Activated T-helper 17 cell treated with anti-CD3 and anti-CD28 coated beads, Interleukin-2, amount 50 U/mL, for 72 hours (primary cell): ENCODE data around the gene NEU2. TPM values are rescaled to one million over a fixed set of nuclear protein-coding genes. Genes with fewer than 3 reads are reported as not detected.

ENCODE experiments used
- ATAC-seq: fragments of 150-1000 bp; cut with Tn5 transposase; replicated peaks from 2 replicates; pipeline ENCODE4 v1.10.0; 2021; ENCODE audit warnings: mild to moderate bottlenecking, moderate library complexity
- H3K27ac Mint-ChIP-seq: one replicate; pipeline ENCODE4 v1.8.0; 2022; ENCODE audit warnings: mixed read lengths
- H3K27me3 Mint-ChIP-seq: one replicate; pipeline ENCODE4 v1.8.0; 2022; ENCODE audit warnings: mixed read lengths
- H3K36me3 Mint-ChIP-seq: one replicate; pipeline ENCODE4 v1.8.0; 2022; ENCODE audit warnings: low read depth, mild to moderate bottlenecking, mixed read lengths
- H3K4me1 Mint-ChIP-seq: one replicate; pipeline ENCODE4 v1.8.0; 2022; ENCODE audit warnings: mixed read lengths
- H3K4me3 Mint-ChIP-seq: one replicate; pipeline ENCODE4 v1.8.0; 2022; ENCODE audit warnings: mild to moderate bottlenecking, mixed read lengths
- H3K9me3 Mint-ChIP-seq: one replicate; pipeline ENCODE4 v1.8.0; 2022; ENCODE audit warnings: mixed read lengths
- total RNA-seq, 2 donors: library from RNA; stranded (reverse); gene quantifications; one replicate each; pipeline ENCODE4 v1.2.3, GENCODE V29; 2022

The NEU2 gene
- total RNA-seq, 2 donors from 2014 or later = not detected

DNA sequence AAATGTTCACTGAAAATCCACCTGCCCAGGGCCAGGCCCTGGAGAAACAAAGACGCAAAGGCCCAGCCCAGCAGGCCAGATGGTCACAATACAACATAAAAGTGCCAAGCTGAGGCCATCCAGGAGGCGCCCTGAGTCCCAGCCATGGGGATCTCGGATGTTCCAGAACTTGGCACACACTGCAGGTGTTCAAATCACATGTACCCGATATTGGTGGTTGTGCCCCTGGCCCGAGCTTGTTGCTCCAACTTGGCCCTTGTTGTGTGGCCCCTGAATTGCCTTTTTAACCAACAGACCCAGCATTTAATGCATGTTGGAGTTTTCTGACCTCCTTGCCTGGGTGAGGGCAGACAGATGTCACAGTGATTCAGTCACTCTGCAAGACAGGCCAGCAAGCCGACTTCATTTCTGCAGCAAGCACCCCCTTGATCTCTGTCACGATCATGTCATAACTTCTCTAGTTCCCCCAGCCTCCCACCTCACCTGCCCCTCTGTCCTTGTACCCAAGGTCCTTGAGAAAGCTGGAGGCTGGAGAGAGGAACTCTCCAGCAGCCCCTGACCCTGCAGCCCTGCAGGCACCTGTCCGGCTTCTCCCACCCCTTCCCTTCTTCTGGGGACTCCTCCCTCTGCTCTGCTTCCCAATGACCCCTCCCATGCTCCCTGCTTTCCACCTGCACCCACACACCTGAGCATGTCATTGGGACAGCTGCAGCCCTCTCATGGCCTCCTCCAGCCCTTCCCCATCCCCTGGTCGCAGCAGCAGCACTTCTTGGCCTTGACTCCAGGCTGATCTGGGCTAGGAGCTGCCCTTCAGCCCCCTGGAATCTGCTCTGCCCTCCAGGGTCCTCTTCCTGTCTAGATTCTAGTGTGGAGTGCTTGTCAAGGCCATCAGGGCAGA lies 28.6 kb upstream of the NEU2 start:
- no peak for ATAC-seq
- no peaks in the 10 kb centered on the region for H3K4me1 Mint-ChIP-seq
- H3K4me3 Mint-ChIP-seq = no peak overlapping the region
- H3K27me3 Mint-ChIP-seq = peaks cover 11% of the 10 kb centered on the region
- no peaks in the 10 kb centered on the region for H3K9me3 Mint-ChIP-seq
- H3K36me3 Mint-ChIP-seq = no peaks in the 10 kb centered on the region
- no peak overlapping the region for H3K27ac Mint-ChIP-seq

DNA sequence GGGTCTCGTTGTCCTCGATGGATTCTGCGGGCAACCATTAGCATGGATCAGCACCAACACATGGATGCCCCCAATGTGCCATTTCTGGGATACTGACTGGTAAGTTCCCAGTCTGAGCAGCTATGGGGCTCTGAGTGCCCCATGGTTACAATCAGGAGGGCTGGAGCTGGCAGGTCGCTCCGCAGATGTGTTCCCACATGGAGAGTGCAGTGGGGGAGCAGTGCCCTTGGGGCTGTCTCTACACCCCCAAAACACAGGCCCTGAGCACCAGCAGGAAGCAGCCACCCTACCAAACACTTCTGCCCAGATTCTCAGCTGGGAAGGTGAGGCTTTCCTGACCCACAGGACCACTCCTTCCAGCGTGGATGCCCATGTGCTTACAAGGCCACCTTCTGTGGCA lies 27.4 kb upstream of the NEU2 start:
- no peaks in the 10 kb centered on the region for H3K4me1 Mint-ChIP-seq
- no peaks in the 10 kb centered on the region for H3K9me3 Mint-ChIP-seq
- H3K36me3 Mint-ChIP-seq = no peaks in the 10 kb centered on the region
- no peak for ATAC-seq
- H3K4me3 Mint-ChIP-seq = no peak overlapping the region
- peaks cover 11% of the 10 kb centered on the region for H3K27me3 Mint-ChIP-seq
- no peak overlapping the region for H3K27ac Mint-ChIP-seq

DNA sequence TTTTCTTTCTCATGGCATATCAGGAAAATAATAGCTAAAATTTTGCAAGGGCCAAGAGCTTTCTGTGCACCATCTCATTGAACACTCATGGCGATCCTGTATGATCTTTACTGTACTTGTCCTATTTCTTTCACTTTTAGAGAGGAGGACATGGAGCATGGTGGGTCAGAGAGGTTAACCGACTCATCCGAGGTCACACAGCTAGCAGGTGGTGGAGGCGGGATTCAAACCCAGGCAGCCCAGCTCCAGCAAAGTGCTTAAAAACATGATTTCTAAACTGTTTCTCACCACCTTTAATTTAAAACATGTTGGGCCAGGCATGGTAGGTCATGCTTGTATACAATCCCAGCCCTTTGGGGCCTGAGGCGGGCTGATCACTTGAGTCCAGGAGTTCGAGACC lies 25.8 kb upstream of the NEU2 start:
- Mint-ChIP-seq H3K4me1 (no peaks in the 10 kb centered on the region), H3K36me3 (no peaks in the 10 kb centered on the region), H3K27ac (no peak overlapping the region), H3K27me3 (peaks cover 11% of the 10 kb centered on the region), H3K9me3 (no peaks in the 10 kb centered on the region), H3K4me3 (no peak overlapping the region)
- ATAC-seq = no peak

DNA sequence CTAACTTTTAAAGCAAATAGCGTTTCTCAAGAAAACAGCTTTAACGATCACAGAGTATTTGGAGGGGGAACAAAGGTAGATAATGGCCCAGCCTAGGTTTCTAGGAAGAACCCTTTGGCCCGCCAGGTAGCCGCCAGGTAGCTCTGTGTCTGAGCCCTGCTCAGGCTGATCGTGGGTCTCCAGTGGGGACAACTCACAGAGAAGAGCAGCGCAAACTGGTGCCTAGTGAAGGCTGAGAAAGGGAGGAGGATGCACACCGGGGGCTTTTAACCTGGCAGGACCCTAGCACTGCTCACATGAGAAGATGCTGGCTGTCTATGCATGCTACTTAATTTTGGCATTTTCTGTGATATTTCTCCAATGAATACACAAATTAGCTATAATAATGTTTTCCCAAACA lies 25.2 kb upstream of the NEU2 start:
- Mint-ChIP-seq H3K4me3 (no peak overlapping the region), H3K27me3 (peaks cover 11% of the 10 kb centered on the region), H3K9me3 (no peaks in the 10 kb centered on the region), H3K36me3 (no peaks in the 10 kb centered on the region), H3K4me1 (no peaks in the 10 kb centered on the region), H3K27ac (no peak overlapping the region)
- ATAC-seq = no peak

DNA sequence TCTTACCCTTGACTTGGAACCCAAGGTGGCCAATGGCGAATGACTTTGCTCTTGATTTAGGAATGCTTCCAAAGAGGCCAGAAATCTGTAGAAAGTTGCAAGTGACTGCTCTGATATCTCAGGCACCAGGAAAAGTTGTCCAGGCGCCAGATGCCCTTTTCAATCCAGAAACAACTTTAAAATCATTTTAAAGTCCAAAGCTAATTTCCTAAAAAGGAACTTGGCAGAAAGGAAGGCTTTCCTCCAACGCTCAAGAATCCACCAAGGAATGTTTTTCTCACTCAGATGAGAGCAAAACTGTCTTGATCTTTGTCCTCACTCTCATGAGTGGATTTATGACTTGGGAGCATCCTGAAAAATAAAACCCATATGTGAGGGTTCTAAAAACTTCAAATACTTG lies 24.7 kb upstream of the NEU2 start:
- Mint-ChIP-seq H3K9me3 (no peaks in the 10 kb centered on the region), H3K27me3 (peaks cover 11% of the 10 kb centered on the region), H3K4me1 (no peaks in the 10 kb centered on the region), H3K4me3 (no peak overlapping the region), H3K27ac (no peak overlapping the region), H3K36me3 (no peaks in the 10 kb centered on the region)
- ATAC-seq = no peak

DNA sequence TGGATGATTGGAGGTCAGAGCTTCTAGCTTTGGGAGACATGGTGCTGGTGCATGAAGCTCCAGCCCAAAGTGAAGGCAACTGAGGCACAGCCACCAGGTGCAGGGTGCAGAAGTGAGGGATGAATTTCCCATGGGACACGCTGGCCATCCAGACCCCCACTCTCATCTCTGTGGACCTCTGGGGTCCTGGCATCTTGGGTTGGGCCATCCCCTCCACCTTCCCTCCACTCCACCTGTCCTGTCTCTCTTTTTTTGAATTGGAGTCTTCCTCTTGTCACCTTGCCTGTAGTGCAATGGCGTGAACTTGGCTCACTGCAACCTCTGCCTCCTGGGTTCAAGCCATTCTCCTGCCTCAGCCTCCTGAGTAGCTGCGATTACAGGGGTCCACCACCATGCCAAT lies 22.8 kb upstream of the NEU2 start:
- Mint-ChIP-seq H3K36me3 (no peaks in the 10 kb centered on the region), H3K4me3 (no peak overlapping the region), H3K4me1 (no peaks in the 10 kb centered on the region), H3K9me3 (no peaks in the 10 kb centered on the region), H3K27me3 (peaks cover 8% of the 10 kb centered on the region), H3K27ac (no peak overlapping the region)
- ATAC-seq = no peak

DNA sequence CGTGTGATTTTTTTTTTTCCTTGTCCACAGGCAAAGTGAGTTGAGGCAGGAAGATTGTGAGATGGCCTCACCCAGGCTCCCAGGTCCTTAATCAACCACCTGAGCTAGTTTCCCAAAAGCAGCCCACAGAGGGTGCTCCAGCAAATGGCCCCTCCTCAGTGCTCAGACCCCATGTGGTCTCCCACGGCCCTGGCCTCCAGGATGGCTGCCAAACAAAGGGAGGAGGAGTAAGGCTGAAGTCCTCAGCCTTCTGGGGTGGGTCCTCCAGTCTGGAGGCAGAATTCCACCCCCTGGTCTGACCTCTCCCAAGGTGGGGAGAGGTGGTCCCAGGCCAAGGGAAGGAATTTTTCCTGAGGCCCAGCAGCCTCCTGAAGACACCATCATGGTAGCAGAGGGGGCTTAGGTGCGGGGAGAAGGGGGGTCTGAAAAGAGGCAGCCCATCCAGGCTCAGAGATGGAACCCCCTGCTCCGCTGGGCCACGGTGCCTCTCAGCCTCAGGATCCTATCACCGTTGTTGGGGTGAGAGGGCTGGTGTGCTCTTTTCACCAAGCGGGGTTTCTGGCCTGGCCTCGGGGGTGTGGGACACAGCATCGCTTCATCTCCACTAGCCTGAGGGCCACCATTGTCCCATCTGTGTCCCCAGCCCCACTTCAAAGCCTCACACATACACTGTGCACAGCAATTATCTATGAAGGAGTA lies 21.8 kb upstream of the NEU2 start:
- no peaks in the 10 kb centered on the region for H3K36me3 Mint-ChIP-seq
- H3K27ac Mint-ChIP-seq = no peak overlapping the region
- no peaks in the 10 kb centered on the region for H3K9me3 Mint-ChIP-seq
- H3K4me1 Mint-ChIP-seq = no peaks in the 10 kb centered on the region
- H3K27me3 Mint-ChIP-seq = no peaks in the 10 kb centered on the region
- no peak for ATAC-seq
- H3K4me3 Mint-ChIP-seq = no peak overlapping the region

DNA sequence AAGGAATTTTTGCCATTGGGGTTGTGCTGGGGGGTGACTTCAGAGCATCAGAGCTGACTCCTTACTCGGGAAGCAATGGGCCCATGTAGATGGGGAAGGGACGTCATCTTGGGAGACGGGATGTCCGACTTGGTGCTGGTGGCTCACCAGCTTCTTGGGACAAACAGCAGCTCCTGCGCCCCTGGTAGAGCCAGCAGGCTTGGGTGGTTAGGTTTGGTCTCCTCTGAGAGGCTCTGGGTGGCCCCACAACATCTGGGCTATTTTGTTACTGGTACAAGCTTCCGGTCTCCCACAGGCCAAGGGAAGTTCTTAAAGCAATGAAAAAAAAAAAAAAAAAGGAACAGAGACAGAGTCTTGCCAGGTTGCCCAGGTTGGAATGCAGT lies 21.2 kb upstream of the NEU2 start:
- H3K9me3 Mint-ChIP-seq = no peaks in the 10 kb centered on the region
- H3K27ac Mint-ChIP-seq = no peak overlapping the region
- no peaks in the 10 kb centered on the region for H3K4me1 Mint-ChIP-seq
- H3K4me3 Mint-ChIP-seq = no peak overlapping the region
- no peak for ATAC-seq
- H3K36me3 Mint-ChIP-seq = no peaks in the 10 kb centered on the region
- H3K27me3 Mint-ChIP-seq = no peaks in the 10 kb centered on the region

DNA sequence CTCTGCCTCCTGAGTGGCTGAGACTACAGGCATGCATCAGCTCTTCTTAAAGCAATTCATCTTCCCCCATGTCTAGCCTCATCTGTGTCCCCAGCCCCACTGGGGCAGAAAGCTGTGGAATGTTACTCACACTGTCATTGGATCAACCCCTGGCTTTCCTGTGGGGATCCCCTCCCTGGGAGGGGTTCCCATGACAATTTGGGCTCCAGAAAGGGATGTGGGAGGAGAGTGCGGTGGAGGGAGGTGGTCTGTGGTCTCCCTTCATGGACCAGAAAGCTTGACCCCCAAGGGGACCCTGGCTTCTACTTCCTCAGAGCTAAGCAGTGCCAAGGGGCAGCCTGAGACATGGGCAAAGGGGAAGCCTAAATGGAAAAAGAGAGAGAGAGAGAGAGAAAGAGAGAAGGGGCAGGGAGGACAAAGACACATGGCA lies 20.8 kb upstream of the NEU2 start:
- Mint-ChIP-seq H3K36me3 (no peaks in the 10 kb centered on the region), H3K9me3 (no peaks in the 10 kb centered on the region), H3K27me3 (no peaks in the 10 kb centered on the region), H3K4me3 (no peak overlapping the region), H3K4me1 (no peaks in the 10 kb centered on the region), H3K27ac (no peak overlapping the region)
- no peak for ATAC-seq

DNA sequence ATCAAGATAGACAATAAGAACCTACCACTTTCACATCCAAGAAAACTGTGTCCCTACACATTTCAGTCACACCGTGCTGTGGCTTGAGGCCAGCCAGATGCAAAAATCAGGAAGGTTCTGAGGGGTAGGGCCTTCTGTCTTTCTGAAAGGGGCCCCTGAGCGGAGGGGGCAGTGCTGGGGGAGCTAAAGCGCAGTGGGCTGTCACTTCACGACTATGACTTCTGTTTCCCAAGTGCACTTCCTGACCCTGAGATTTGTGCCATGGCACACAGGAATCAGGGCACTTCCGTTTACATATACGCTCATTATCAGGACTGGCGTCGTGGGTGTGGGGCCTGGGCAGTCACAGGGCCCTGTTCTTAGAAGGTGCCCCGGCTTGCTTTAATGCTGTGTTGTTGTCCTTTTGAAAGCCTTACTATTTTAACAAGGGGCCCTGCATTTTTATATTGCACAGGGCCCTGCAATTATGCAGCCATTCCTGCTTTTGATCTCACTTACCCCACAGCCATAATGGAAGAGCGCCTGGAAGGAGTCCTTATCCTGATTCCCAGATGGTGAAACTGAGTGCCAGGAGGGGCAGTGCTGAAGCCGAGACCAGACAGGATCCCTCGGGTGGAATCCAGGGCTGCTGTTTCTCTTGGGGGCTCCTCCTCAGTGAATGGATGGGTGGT lies 20.0 kb upstream of the NEU2 start:
- no peak overlapping the region for H3K27ac Mint-ChIP-seq
- no peaks in the 10 kb centered on the region for H3K36me3 Mint-ChIP-seq
- ATAC-seq = no peak
- H3K27me3 Mint-ChIP-seq = no peaks in the 10 kb centered on the region
- H3K4me3 Mint-ChIP-seq = no peak overlapping the region
- no peaks in the 10 kb centered on the region for H3K4me1 Mint-ChIP-seq
- H3K9me3 Mint-ChIP-seq = no peaks in the 10 kb centered on the region

DNA sequence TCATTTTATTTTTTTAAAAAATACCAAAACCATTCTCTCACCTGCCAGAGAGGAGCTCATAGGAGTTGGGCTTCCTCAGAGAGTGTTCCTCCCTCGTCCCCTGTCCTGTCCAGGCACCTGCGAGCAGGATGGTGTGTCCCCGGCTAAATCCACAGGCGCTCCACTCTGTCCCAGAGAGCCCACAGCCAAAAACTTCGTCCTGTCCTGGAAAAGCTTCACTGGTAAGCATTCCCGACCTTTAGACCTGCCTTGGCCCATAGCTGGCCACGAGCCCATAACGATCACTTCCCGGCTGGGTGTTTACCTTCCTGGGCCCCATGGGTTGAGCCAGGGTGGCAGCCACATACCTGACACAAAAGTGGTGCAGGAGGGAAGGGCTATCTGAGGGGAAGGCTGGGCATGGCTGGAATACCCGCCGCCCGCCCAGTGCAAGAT lies 19.4 kb upstream of the NEU2 start, which contains the start of gene NGEF:
Gene NGEF (minus strand): TSS at position 230 of the 435 bp plus-strand sequence. CDS start 38,366 bp downstream, outside the sequence.
- ATAC-seq = no peak
- Mint-ChIP-seq H3K27ac (no peak within 1 kb of the TSS), H3K4me1 (no peaks in the 10 kb centered on the region), H3K27me3 (no peaks in the 10 kb centered on the region), H3K36me3 (no peaks in the 10 kb centered on the region), H3K4me3 (no peak within 1 kb of the TSS), H3K9me3 (no peaks in the 10 kb centered on the region)

DNA sequence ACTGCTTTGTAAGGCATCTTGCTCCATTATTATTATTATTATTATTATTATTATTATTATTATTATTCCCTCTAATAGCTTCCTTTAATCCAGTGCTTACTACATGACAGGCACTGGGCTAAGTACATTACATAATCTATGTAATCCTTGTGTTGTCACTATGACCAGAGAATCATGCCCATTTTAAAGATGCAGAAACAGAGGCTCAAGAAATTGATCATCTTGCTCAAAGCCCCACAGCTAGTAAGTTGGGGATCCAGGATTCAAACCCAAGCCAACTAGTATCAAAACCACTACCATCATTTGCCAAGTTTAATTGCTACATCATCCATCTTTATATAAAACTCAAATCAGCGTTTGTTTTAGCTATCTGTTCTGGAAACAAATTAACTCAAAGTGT lies 18.8 kb upstream of the NEU2 start:
- no peak for ATAC-seq
- Mint-ChIP-seq H3K9me3 (no peaks in the 10 kb centered on the region), H3K27me3 (no peaks in the 10 kb centered on the region), H3K36me3 (no peaks in the 10 kb centered on the region), H3K27ac (no peak overlapping the region), H3K4me3 (no peak overlapping the region), H3K4me1 (no peaks in the 10 kb centered on the region)

DNA sequence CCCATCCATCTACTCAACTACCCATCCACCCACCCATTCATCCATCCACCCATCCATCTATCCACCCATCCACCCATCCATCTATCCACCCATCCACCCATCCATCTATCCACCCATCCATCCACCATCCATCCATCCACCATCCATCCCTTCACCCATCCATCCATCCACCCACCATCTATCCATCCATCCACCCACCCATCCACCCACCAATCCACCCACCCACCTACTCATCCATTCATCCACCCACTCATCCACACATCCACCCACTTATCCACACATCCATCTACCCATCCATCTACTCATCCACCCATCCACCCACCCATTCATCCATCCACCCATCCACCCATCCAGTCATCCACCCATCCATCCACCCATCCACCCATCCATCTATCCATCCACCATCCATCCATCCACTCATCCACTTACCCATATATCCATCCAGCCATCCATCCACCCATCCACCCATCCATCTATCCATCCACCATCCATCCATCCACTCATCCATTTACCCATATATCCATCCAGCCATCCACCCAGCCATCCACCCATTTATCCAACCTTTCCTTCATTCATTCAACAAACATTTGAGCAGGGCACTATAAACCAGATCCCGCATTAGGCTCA lies 17.3 kb upstream of the NEU2 start:
- Mint-ChIP-seq H3K27ac (no peak overlapping the region), H3K4me3 (no peak overlapping the region), H3K9me3 (no peaks in the 10 kb centered on the region), H3K36me3 (no peaks in the 10 kb centered on the region), H3K27me3 (no peaks in the 10 kb centered on the region), H3K4me1 (no peaks in the 10 kb centered on the region)
- no peak for ATAC-seq

DNA sequence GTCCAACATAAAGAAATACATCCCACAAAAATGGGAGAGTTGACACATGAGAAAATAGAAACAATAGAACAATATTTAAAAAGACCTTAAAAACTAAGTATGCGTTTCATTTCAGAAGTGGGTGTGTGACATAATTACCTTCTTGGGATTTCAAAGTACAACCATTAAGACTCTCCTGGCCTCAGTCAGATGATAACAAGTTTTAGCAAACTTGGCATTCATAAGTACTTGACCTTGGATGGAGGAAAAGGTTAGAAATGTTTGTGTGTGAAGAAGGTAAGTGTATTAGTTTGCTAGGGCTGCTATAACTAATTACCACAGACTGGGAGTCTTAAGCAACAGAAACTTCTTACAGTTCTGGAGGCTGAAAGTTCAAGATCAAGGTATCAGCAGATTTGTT lies 14.5 kb upstream of the NEU2 start:
- no peaks in the 10 kb centered on the region for H3K9me3 Mint-ChIP-seq
- no peaks in the 10 kb centered on the region for H3K4me1 Mint-ChIP-seq
- no peaks in the 10 kb centered on the region for H3K27me3 Mint-ChIP-seq
- no peak overlapping the region for H3K27ac Mint-ChIP-seq
- H3K4me3 Mint-ChIP-seq = no peak overlapping the region
- ATAC-seq = no peak
- no peaks in the 10 kb centered on the region for H3K36me3 Mint-ChIP-seq
